SK-MEL-5 (cell line): ENCODE results near the gene AP3S1. TPM values are rescaled to one million over a fixed set of nuclear protein-coding genes. Genes with fewer than 3 reads are reported as not detected.
"Not testable (repeated sequence)": the region's sequence is repeated elsewhere in the genome, so short reads cannot be mapped to it uniquely, and the experiment has no call there.

Experiments used
- DNase-seq: peaks from one replicate; pipeline ENCODE4 v3.0.0-alpha.2; 2016; ENCODE audit warnings: low read depth, low spot score
- in situ Hi-C: cut with HindIII; loops from 2 replicates; pipeline ENCODE4 v1.10.0; 2016; ENCODE audit warnings: low sequenced_read_pairs, high pct_unique_total_duplicates, low pct_unique_long_range_greater_than_20kb
- total RNA-seq: library from RNA; depleted of rRNA; stranded (reverse); fragments of >200 nt; shearing (Covaris generic); gene quantifications from 2 replicates; pipeline ENCODE4 v1.2.3, GENCODE V29; 2014

AP3S1 gene
- total RNA-seq, 1 experiment from 2014 or later: 96.5 TPM

DNA sequence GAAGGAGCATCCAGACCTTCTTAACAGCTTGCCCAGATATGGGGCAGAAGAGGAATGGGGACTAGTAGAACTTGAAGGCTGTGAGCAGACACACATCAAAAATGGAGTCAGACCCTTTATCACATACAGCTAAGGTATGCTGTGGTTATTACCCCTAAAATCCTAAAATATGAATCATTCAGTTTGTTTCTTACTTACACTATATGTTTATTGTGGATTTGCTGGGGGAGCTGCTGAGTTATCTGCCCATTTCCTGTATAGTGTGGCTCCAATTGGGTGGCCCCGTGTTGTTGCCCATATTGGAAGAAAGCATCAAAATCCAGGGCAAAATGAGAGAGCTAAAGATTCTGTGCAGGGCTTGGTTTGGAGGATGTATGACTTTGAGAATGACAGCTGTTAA lies 56.9 kb downstream of the AP3S1 start:
- in situ Hi-C loops: no loop called here
- DNase-seq: no peak

DNA sequence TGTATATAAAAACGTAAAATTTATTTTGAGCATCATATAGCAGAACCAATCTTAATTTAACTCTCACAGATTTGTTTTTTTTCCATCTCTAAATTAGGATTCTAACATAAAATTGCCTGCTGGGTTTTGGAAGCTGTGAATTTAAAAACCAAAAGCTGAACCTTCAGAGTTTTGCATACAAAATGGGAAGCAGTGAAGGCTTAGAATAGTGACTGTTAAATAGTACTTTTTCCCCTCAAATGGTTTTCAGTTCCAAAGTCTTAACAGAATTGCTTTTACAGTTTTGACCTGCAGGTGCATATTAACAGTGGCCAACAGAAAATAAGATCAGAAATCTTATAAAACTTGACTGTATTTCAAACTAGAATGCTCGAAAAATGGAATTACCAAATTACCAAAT lies 65.4 kb downstream of the AP3S1 start:
- in situ Hi-C loops: no loop called here
- DNase-seq: no peak

DNA sequence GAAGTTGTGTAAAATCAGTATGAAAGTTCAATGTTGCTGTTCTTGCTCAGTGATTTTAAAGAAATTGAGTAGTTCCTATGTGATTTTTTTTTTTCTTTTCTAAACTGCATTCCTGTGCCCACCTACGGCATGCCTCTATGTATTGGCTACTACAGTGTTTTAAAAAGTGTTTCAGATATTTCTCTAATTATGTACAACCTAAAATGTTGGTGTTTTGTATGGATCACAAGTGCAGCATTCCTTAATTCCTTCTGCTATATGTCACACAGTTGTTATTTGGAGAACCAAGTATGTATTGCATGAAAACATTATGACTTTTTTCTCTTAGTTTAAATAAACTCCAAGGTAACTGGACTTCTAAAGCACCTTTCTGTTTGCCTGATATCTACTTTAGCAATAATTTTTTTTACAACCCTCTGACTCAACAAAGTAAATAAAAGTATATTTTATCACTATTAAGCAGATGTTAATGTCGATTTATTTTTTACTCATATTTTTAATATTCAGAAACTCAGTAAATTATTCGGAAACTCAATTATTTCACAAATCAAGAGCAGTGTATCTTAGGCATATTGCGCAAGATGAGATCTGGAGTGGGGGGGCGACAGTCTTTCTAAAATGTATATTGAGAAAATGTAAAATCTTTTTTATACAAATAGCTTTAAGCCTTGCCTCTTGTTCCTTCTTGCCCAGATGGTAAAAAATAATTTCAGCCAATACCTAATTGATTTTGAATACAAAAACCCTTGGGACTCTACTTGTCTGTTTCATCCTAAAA lies 72.1 kb downstream of the AP3S1 start:
- in situ Hi-C loops, DNase-seq: not testable (repeated sequence)

DNA sequence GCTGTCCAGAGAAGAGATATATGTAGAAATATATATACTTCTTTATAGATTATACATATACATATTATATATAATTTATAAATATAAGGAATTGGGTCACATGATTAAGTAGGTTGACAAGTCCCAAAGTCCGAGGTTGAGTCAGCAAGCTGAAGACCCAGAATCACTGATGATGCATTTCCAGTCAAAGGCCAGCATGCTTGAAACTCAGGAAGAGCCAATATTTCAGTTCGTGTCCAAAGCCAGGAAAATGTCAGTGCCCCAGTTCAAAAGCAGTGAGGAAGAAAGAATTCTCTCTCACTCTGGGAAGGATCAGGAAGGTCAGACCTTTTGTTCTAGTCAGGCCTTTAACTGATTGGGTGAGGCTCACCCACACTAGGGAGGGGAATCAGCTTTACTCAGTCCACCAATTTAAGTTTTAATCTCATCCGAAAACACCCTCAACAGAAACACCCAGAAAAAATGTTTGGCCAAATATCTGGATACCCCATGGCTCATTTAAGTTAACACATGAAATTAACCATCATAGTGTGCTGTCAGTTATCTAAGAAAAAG lies 78.5 kb downstream of the AP3S1 start:
- in situ Hi-C loops: no loop called here
- no peak for DNase-seq

DNA sequence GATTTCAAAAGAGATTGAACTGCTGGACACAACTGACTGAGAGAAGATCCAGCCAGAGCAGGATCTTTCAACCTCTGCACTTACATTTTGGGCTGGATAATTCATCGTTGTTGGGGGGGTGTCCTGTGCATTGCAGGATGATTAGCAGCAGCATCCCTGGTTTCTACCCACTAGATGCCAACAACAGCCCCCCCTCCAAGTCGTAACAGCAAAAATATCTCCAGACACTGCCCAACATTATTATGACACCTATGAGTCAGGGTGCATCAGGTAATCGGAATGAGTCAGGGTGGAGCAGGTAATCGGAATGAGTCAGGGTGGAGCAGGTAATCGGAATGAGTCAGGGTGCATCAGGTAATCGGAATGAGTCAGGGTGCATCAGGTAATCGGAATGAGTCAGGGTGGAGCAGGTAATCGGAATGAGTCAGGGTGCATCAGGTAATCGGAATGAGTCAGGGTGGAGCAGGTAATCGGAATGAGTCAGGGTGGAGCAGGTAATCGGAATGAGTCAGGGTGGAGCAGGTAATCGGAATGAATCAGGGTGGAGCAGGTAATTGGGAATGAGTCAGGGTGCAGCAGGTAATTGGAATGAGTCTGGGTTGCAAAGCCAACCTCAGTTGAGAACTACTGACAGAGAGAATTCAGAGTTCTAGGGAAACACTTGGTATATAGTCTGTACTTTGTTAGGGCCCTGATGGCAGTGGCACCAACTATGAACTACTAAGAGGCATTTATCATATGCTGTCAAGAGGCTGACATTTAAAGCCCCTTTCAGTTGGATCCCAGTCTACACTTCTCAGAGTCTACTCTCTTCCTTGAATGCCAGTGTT lies 87.1 kb downstream of the AP3S1 start:
- in situ Hi-C loops, DNase-seq: not testable (repeated sequence)

DNA sequence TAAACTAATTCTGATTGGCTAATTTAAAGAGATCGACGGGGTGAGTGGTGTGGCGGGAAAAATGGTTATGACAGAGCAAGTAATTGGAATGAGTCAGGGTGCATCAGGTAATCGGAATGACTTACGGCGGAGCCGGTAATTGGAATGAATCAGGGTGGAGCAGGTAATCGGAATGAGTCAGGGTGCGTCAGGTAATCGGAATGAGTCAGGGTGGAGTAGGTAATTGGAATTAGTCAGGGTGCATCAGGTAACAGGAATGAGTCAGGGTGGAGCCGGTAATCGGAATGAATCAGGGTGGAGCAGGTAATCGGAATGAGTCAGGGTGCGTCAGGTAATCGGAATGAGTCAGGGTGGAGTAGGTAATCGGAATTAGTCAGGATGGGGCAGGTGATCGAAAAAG lies 88.4 kb downstream of the AP3S1 start:
- DNase-seq, in situ Hi-C loops: not testable (repeated sequence)

DNA sequence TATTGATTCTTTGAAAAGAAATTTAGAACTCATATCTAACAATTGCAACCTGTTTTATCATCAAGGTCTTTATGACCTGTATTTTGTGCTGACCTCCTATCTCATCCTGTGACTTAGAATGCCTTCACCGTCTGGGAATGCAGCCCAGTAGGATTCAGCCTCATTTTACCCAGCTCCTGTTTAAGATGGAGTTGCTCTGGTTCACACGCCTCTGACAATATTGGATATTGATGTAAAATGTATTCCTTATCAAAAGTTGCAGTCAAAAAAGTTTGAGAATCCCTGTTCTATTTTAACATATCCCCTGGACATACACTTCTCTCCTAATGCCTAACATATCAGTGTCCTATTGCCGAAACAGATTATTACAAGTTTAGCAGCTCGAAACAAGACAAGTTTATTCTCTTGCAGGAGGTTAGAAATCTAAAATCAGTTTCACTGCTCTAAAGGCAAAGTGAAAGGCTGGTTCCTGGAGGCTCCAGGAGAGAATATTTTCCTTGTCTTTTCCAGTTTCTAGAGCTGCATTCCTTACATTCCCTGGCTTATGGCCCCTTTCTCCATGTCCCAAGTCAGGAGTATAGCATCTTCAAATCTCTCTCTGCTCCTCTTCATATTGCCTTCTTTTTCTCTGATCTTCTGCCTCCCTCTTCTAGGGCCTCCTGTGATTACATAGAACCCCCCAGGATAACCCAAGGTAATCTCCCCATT lies 89.0 kb downstream of the AP3S1 start:
- in situ Hi-C loops: no loop called here

DNA sequence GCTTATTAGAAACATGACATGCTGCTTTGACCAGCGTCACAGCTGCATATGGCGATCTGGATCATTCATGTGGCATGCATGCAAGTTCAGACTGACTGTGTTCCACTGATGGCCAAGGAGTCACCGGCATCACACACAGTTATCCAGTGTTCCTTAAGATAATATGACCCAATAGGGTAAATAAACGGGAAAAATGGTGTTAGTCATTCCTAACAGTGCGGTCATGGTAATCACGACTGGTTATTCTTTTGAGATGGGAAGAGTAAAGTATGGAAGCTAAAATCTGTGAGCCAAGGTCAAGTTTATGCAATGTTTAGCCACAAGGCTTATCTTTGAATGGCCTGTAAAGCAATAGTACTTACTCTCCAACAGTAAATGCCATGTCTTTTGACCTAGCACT lies 91.3 kb downstream of the AP3S1 start:
- in situ Hi-C loops: no loop called here

More for the DNA sequence above, 89.0 kb downstream of the AP3S1 start:
- no peak for DNase-seq

DNA sequence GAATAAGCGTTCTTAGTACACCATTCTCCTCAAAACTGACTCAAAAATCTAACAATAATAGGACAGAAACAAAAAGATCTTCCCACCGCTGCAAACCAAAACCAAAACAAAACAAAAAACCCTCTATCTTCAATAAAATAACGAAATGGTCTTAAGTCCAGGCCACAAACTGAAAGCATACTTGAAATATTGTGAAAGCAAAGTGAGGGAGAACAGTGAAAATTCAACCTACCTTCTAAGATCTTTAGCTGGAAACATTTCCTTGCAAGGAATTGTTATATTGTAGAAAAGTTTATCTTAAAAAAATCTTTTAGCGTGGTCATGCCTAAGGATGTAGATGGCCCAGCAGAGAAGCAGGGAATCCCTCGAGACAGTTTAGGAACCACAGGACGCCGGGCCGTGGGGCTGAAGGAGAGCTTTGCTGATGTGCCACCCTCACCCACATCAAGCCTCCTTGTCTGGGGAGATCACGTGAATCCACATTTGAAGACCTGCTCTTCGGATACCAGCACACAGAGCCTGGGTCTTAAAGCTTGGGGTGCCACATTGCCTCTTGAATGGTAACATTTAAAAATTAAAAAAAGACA lies 92.7 kb downstream of the AP3S1 start:
- no peak for DNase-seq
- in situ Hi-C loops: no loop called here

More for the DNA sequence above, 91.3 kb downstream of the AP3S1 start:
- no peak for DNase-seq

DNA sequence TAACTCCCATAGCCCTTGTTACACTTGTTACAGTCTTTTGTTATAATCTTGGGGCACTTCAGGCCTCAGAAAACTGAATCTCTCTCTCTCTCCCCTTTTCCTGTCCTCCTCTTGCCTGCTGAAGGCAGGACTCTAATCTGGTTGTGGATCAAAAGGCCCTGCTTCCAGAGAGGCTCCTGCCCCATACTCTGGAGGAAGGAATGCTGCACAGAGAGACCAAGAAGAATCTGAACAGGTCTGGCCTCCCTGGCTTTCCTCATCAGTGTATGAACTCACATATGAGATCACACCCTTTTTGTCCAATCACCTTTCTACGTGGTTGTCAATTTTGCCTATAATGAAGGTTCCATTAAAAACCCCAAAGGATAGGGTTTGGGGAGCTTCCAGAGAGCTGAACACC lies 94.3 kb downstream of the AP3S1 start:
- DNase-seq: no peak
- in situ Hi-C loops: no loop called here

DNA sequence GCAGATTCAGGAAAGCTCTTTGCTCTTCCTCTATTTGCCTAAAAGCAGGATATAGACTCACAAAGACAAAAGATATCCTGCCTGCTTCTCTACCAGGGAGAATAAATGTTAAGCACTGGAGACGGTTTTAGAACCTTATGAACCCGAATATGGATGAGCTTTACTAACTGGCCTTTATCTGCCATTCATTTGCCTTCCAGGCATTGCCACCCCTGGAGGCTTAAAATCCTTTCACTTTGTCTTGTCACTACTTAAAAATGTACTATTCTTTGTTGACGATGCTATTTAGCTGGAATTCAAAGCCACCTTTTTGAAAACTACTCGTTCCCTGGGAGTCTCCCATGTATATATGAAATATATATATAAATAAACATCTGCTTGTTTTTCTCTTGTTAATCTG lies 97.3 kb downstream of the AP3S1 start:
- DNase-seq: no peak
- in situ Hi-C loops: no loop called here

DNA sequence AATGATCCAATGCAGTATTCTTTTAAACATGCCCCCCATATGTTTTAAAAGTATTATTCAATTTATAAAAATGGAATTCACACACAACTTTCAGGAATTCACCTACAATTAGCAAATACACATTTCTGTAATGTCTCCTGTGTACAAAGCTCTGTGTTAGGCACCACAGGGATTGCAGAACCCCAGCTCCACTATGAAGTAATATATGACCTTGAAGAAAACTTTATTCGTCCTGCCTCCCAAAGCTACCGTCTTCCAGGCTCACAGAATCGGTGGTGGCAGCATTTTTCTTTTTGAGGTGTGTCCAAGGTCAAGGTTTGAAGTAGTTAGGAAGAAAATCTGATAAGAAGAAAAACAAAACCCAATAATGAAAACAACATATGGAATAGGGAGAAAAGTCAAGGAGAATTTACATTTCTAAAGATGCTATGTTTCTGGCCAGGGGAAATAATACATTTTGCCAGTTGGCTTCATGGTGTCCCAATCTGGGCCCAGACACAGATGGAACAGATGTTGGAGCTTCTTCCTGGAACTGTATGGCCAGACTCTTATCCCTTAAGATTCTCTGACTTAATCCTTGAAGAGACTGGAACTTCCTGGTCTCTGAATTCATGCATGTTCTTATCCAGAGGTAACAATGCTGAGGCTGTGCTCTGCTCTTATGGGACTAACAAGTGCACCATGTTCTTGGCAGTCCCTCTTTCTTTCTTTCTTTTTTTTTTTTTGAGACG lies 98.5 kb downstream of the AP3S1 start:
- DNase-seq: no peak
- in situ Hi-C loops: no loop called here

DNA sequence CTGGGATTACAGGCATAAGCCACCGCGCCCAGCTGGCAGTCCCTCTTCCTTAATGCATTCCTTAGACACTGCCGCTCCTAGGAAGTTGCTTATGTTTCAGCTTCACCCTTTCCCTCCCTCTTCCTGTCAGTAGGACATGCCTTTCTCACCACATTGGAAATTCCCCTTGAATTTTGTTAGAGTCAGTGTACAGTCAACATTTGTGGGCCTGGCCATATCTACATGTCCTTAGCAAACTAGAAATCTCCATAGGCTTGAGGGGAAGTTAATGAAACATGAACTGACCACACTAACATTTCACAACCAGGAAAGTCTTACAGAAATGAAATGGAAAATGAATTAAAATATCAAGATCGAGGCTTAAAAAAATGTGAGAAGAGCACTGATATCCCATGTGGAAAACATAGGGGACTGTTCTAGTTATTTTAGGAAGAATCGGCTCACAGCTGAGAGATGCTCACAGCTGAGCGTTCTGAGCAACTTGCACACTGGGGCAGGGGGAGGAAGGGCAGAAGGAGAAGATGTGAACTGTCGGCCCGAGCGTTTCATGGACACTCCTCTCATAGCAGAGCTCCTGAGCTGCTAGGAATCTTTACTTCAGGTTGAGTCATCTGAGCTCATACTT lies 99.4 kb downstream of the AP3S1 start:
- DNase-seq: no peak
- in situ Hi-C loops: no loop called here

DNA sequence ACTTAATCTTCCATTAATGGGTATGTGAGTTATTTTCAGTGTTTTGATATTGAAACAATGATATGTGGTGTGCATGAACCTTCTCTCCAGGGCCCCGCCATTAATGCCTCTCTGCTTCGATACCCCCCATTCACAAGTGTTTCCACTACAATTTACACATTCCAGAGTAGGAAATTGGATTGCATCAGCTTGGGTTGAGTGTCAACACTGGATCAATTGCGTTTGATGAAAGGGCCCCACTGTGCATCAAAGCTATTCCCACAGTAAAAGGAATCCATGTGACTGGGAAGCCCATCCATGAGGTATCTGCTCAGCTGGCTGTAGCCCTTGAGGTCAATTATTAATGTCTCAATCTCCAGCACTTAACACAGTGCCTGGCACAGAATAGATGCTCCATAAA lies 102.8 kb downstream of the AP3S1 start:
- in situ Hi-C loops: no loop called here

DNA sequence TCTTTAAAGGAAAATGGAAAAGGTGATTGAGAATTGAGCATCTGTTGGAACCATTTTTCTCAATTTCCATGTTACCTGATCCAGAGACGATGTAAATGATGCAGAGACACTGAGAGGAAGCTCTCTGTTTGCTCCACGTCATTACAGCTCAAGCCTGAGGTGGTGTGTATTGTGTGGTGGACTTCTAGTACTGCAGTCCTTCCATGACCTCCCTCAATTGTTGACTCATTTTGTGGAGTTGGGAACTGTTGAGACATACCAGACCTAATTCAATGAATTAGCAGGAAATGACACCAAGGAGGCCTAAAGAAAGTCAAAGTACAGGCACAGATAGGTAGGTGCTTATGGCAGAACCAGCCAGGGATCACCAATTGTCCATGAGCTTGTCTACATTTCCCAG lies 104.9 kb downstream of the AP3S1 start:
- DNase-seq: no peak
- in situ Hi-C loops: no loop called here

More for the DNA sequence above, 102.8 kb downstream of the AP3S1 start:
- peak; percentile 15 for DNase-seq

DNA sequence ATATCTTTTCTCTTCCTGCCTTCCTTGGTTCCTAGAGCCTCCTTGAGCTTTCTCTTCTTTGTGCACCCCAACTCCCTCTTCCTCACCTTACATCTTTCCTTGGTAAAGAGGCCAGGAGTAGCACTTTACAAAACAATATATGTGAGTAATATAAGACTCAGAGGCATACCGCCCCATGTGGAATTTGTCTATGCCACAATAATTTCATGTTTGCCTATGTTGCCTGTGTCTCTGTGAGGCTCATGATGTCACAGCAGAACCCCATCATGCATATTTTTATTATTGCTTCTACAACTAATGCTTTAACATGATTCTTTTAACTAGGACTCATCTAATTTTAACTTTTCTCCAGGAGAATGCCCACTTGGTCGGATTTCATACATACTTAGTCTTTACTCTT lies 105.5 kb downstream of the AP3S1 start:
- in situ Hi-C loops: no loop called here

DNA sequence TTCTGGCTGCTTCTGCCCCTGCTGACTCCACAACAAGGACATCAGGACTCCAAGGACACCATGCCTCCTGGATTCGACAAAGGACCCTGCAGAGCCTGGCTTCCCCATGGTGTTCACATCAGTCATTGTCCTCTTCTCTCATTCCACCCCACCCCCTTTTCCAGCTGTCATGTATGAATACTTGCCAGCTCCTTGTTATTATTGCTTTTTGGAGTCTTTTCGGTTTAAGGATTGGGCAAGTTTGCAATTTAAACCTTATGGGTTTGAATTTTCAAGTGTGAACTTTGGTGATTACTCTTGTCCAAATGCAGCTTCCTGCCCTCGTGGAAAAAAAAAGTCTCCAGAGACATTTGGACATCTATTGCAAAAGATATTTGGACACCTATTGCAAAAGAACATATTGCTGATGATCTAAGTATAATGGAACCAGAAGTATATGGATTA lies 106.4 kb downstream of the AP3S1 start:
- DNase-seq: no peak
- in situ Hi-C loops: no loop called here

More for the DNA sequence above, 105.5 kb downstream of the AP3S1 start:
- DNase-seq: no peak
